SK-N-SH (cell line): ENCODE data around the gene FNDC3B. TPM values are rescaled to one million over a fixed set of nuclear protein-coding genes. Genes with fewer than 3 reads are reported as not detected.

ENCODE experiments used
- CTCF ChIA-PET: fragments of 300-600, 350-600 bp; formaldehyde crosslinking; extraction: SDS; loops from one replicate; lab custom pipeline; 2021; lab: Yijun Ruan, JAX
- POLR2A ChIA-PET: fragments of 350-600 bp; sonication (Branson Sonifier 250); formaldehyde crosslinking; extraction: SDS; loops from one replicate; lab custom pipeline; 2020; ENCODE audit warnings: antibody characterized with exemption, inconsistent platforms; lab: Yijun Ruan, JAX
- DNase-seq: peaks from one replicate; pipeline ENCODE4 v3.0.0; 2012
- H2AFZ ChIP-seq: fragments of 200-600 bp; sonication (generic); 2 replicates; pipeline ENCODE4 v1.8.1; 2016; ENCODE audit warnings: antibody characterized with exemption, mild to moderate bottlenecking, low read depth
- H3F3A ChIP-seq: fragments of 200-600 bp; sonication (generic); replicated peaks from 2 replicates; pipeline ENCODE3; 2016; ENCODE audit warnings: antibody characterized with exemption, mild to moderate bottlenecking; ENCODE audit not compliant: insufficient read depth
- H3K27ac ChIP-seq, 2 experiments: fragments of 200-500 bp in 1 of 2; fragments of 200-600 bp in 1 of 2; sonication (Bioruptor generic) in 1 of 2; sonication (generic), shearing (Covaris generic) in 1 of 2; 2 replicates each; pipeline versions ENCODE4 v1.5.1 to v1.6.1; 2014 to 2016; ENCODE audit warnings: low read depth in 2 of 2, inconsistent platforms in 1 of 2, low read length in 1 of 2, mild to moderate bottlenecking in 1 of 2, mixed read lengths in 1 of 2
- H3K27me3 ChIP-seq: fragments of 200-600 bp; sonication (generic), shearing (Covaris generic); 2 replicates; pipeline ENCODE4 v1.6.1; 2016; ENCODE audit warnings: mixed run types; ENCODE audit not compliant: insufficient read depth
- H3K36me3 ChIP-seq, 2 experiments: fragments of 200-500 bp in 1 of 2; fragments of 200-600 bp in 1 of 2; sonication (Bioruptor generic) in 1 of 2; sonication (generic) in 1 of 2; replicated peaks in 1 of 2; 2 replicates each; pipeline versions ENCODE3 to v1.5.1; 2014 to 2016; ENCODE audit warnings: low read length in 1 of 2, mild to moderate bottlenecking in 1 of 2; ENCODE audit not compliant: insufficient read depth in 2 of 2, control insufficient read depth in 1 of 2
- H3K4me1 ChIP-seq, 2 experiments: fragments of 200-500 bp in 1 of 2; fragments of 200-600 bp in 1 of 2; sonication (Bioruptor generic) in 1 of 2; sonication (generic), shearing (Covaris generic) in 1 of 2; 2 replicates each; pipeline versions ENCODE4 v1.5.1 to v1.6.1; 2014 to 2016; ENCODE audit warnings: low read depth in 1 of 2, low read length in 1 of 2, mixed run types in 1 of 2; ENCODE audit not compliant: insufficient read depth in 2 of 2, control insufficient read depth in 1 of 2
- H3K4me2 ChIP-seq: fragments of 200-600 bp; sonication (generic), shearing (Covaris generic); 2 replicates; pipeline ENCODE4 v1.6.1; 2017; ENCODE audit warnings: mixed run types
- H3K4me3 ChIP-seq, 2 experiments: fragments of 200-500 bp in 1 of 2; fragments of 200-600 bp in 1 of 2; sonication (Bioruptor generic) in 1 of 2; sonication (generic), shearing (Covaris generic) in 1 of 2; 2 replicates each; pipeline versions ENCODE4 v1.5.1 to v1.8.1; 2014 to 2016; ENCODE audit warnings: low read depth in 2 of 2, inconsistent platforms in 1 of 2, low read length in 1 of 2, mild to moderate bottlenecking in 1 of 2, mixed read lengths in 1 of 2, moderate library complexity in 1 of 2
- H3K79me2 ChIP-seq: fragments of 200-600 bp; sonication (generic); 2 replicates; pipeline ENCODE4 v1.8.1; 2017; ENCODE audit warnings: mild to moderate bottlenecking; ENCODE audit not compliant: insufficient read depth
- H3K9ac ChIP-seq: fragments of 200-600 bp; sonication (generic); 2 replicates; pipeline ENCODE4 v1.6.1; 2017; ENCODE audit warnings: mixed run types
- H3K9me2 ChIP-seq: fragments of 200-600 bp; sonication (generic); 2 replicates; pipeline ENCODE4 v1.6.1; 2017; ENCODE audit warnings: mixed run types
- H3K9me3 ChIP-seq: fragments of 200-600 bp; sonication (generic); 2 replicates; pipeline ENCODE4 v1.6.1; 2017; ENCODE audit warnings: mixed run types, mild to moderate bottlenecking, moderate library complexity
- H4K20me1 ChIP-seq: fragments of 200-600 bp; sonication (generic); 2 replicates; pipeline ENCODE4 v1.6.1; 2017; ENCODE audit warnings: mild to moderate bottlenecking, mixed run types; ENCODE audit not compliant: insufficient read depth
- GABPA ChIP-seq: IDR thresholded peaks from 2 replicates; pipeline ENCODE4 v1.4.0; 2012; ENCODE audit warnings: low read depth, mild to moderate bottlenecking
- GATA2 ChIP-seq: sonication (generic); formaldehyde crosslinking; IDR thresholded peaks from 2 replicates; pipeline ENCODE4 v1.5.0; 2020; ENCODE audit warnings: mild to moderate bottlenecking, missing genetic modification reagents
- MAX ChIP-seq: IDR thresholded peaks from 2 replicates; pipeline ENCODE4 v1.4.0; 2012; ENCODE audit warnings: low read depth
- MXI1 ChIP-seq: IDR thresholded peaks from 2 replicates; pipeline ENCODE4 v1.6.1; 2012; ENCODE audit warnings: mild to moderate bottlenecking, low read depth, low read length, improper control_type of control experiment
- NRF1 ChIP-seq: IDR thresholded peaks from 2 replicates; pipeline ENCODE4 v1.6.1; 2012; ENCODE audit warnings: low read depth, mild to moderate bottlenecking, low read length
- POLR2AphosphoS5 ChIP-seq: IDR thresholded peaks from 2 replicates; pipeline ENCODE4 v1.6.1; 2012; ENCODE audit warnings: low read depth, low read length
- RCOR1 ChIP-seq: fragments of 150-350 bp; IDR thresholded peaks from 2 replicates; pipeline ENCODE4 v1.6.1; 2017; ENCODE audit warnings: antibody characterized with exemption, low read length
- RFX5 ChIP-seq: IDR thresholded peaks from 2 replicates; pipeline ENCODE4 v1.6.1; 2012; ENCODE audit warnings: mild to moderate bottlenecking, improper control_type of control experiment, low read length
- TCF12 ChIP-seq: IDR thresholded peaks from 2 replicates; pipeline ENCODE4 v1.4.0; 2012
- TEAD4 ChIP-seq: IDR thresholded peaks from 2 replicates; pipeline ENCODE4 v1.4.0; 2012; ENCODE audit warnings: mild to moderate bottlenecking, borderline replicate concordance; ENCODE audit not compliant: insufficient read depth
- USF2 ChIP-seq: fragments of 150-350 bp; IDR thresholded peaks from 2 replicates; pipeline ENCODE4 v1.6.1; 2017; ENCODE audit warnings: antibody characterized with exemption, low read length, low read depth, borderline replicate concordance
- YY1 ChIP-seq: IDR thresholded peaks from 2 replicates; pipeline ENCODE4 v1.4.0; 2012; ENCODE audit warnings: low read depth, mild to moderate bottlenecking
- WGBS: methylation state at CpG from one replicate; pipeline ENCODE4 v1.1.6; 2017; ENCODE audit warnings: low lambda C conversion rate; 5-methylcytosine and 5-hydroxymethylcytosine counted together
- polyA plus RNA-seq, 3 experiments: library from polyadenylated mRNA; depleted of rRNA; stranded (reverse); fragments of >200 nt; gene quantifications; 2 replicates each; pipeline ENCODE4 v1.2.3, GENCODE V29; 2012
- TF ChIP-seq, protein P1 (sequence below): IDR thresholded peaks from 2 replicates; pipeline ENCODE4 v1.6.1; 2012; ENCODE audit warnings: mild to moderate bottlenecking, low read depth, low read length, moderate library complexity

The FNDC3B gene
- polyA plus RNA-seq, 1 of the 3 experiments (the other 2 are of a cell fraction) = 10.4 TPM

GRCh38 chr3:172144601-172145000, 105.2 kb downstream of the FNDC3B start:
- DNase-seq = no peak
- peaks cover 51% of the 10 kb centered on the region for H3F3A ChIP-seq
- no peaks in the 10 kb centered on the region for H3K9me2 ChIP-seq
- H3K4me1 ChIP-seq = peaks cover 13 to 39% of the 10 kb centered on the region in 2 experiments
- TF ChIP-seq RFX5 (no peak), YY1 (no peak), USF2 (no peak)
- TF ChIP-seq, all 33 proteins: peak for 0
- no peak overlapping the region for H3K4me2 ChIP-seq
- H3K79me2 ChIP-seq = peaks cover 90% of the 10 kb centered on the region
- H3K4me3 ChIP-seq = no peak overlapping the region
- no peaks in the 10 kb centered on the region for H4K20me1 ChIP-seq
- no peaks in the 10 kb centered on the region for H3K27me3 ChIP-seq
- 94% methylated on average over 1 of the region's 1 CpG for WGBS
- H3K36me3 ChIP-seq = peaks cover 0 to 25% of the 10 kb centered on the region in 2 experiments
- H3K9ac ChIP-seq = no peak overlapping the region
- ChIA-PET POLR2A (no interaction called here), CTCF (no interaction called here)
- H2AFZ ChIP-seq = no peak overlapping the region
- no peaks in the 10 kb centered on the region for H3K9me3 ChIP-seq
- no peak overlapping the region for H3K27ac ChIP-seq

- no peak overlapping the region for H3K27ac ChIP-seq
- peaks cover 47% of the 10 kb centered on the region for H3F3A ChIP-seq
- no peak for DNase-seq
- H2AFZ ChIP-seq = no peak overlapping the region
- TF ChIP-seq POLR2AphosphoS5 (no peak), GABPA (no peak), RCOR1 (no peak), NRF1 (no peak), MAX (no peak), TEAD4 (no peak), TCF12 (no peak), MXI1 (no peak), GATA2 (CRISPR knock-in tag) (no peak)
- TF ChIP-seq, protein P1, sequence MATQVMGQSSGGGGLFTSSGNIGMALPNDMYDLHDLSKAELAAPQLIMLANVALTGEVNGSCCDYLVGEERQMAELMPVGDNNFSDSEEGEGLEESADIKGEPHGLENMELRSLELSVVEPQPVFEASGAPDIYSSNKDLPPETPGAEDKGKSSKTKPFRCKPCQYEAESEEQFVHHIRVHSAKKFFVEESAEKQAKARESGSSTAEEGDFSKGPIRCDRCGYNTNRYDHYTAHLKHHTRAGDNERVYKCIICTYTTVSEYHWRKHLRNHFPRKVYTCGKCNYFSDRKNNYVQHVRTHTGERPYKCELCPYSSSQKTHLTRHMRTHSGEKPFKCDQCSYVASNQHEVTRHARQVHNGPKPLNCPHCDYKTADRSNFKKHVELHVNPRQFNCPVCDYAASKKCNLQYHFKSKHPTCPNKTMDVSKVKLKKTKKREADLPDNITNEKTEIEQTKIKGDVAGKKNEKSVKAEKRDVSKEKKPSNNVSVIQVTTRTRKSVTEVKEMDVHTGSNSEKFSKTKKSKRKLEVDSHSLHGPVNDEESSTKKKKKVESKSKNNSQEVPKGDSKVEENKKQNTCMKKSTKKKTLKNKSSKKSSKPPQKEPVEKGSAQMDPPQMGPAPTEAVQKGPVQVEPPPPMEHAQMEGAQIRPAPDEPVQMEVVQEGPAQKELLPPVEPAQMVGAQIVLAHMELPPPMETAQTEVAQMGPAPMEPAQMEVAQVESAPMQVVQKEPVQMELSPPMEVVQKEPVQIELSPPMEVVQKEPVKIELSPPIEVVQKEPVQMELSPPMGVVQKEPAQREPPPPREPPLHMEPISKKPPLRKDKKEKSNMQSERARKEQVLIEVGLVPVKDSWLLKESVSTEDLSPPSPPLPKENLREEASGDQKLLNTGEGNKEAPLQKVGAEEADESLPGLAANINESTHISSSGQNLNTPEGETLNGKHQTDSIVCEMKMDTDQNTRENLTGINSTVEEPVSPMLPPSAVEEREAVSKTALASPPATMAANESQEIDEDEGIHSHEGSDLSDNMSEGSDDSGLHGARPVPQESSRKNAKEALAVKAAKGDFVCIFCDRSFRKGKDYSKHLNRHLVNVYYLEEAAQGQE = no peak
- H3K4me1 ChIP-seq = peaks cover 10 to 34% of the 10 kb centered on the region in 2 experiments
- H4K20me1 ChIP-seq = no peaks in the 10 kb centered on the region
- no peaks in the 10 kb centered on the region for H3K9me3 ChIP-seq
- no peaks in the 10 kb centered on the region for H3K9me2 ChIP-seq
- POLR2A ChIA-PET = no interaction called here
- CTCF ChIA-PET = no interaction called here
- peaks cover 91% of the 10 kb centered on the region for H3K79me2 ChIP-seq
- no peak overlapping the region for H3K4me3 ChIP-seq
- H3K9ac ChIP-seq = no peak overlapping the region
- 92% methylated on average over 7 of the region's 7 CpGs for WGBS
- H3K27me3 ChIP-seq = no peaks in the 10 kb centered on the region
- H3K4me2 ChIP-seq = no peak overlapping the region
- H3K36me3 ChIP-seq = peaks cover 0 to 25% of the 10 kb centered on the region in 2 experiments
Measured at GRCh38 chr3:172145031-172145686, 105.8 kb downstream of the FNDC3B start.
